SKM-1 (cell line): Measurements from ENCODE around the gene TESMIN.
A peak's percentile ranks its signal among the peaks of the same experiment; 100 is the strongest.

Experiments used
- DNase-seq: peaks from one replicate; lab custom pipeline; 2025; ENCODE audit not compliant: unreplicated experiment; lab: John Stamatoyannopoulos, UW

Gene TESMIN

GRCh38 chr11:68684385-68685356, 66.6 kb downstream of the TESMIN start, which contains the start of gene GAL:
Gene GAL (plus strand): TSS chr11:68684544. CDS start chr11:68684924, 380 bp downstream.
- DNase-seq = no peak

GRCh38 chr11:68683536-68684384, 67.6 kb downstream of the TESMIN start:
- no peak for DNase-seq

GRCh38 chr11:68683121-68683520, 68.2 kb downstream of the TESMIN start:
- DNase-seq = no peak

- DNase-seq = peak; percentile 45
Observed at GRCh38 chr11:68682531-68682961, 68.8 kb downstream of the TESMIN start.

- DNase-seq = no peak
Observed at GRCh38 chr11:68680541-68681231, 70.6 kb downstream of the TESMIN start.

GRCh38 chr11:68678031-68678441, 73.3 kb downstream of the TESMIN start:
- no peak for DNase-seq

GRCh38 chr11:68677432-68677831, 73.9 kb downstream of the TESMIN start:
- no peak for DNase-seq

- no peak for DNase-seq
Observed at GRCh38 chr11:68674461-68674860, 76.9 kb downstream of the TESMIN start.

GRCh38 chr11:68673991-68674390, 77.3 kb downstream of the TESMIN start:
- no peak for DNase-seq

GRCh38 chr11:68673306-68673945, 77.9 kb downstream of the TESMIN start:
- no peak for DNase-seq

GRCh38 chr11:68670208-68670992, 80.9 kb downstream of the TESMIN start:
- DNase-seq = no peak

GRCh38 chr11:68669301-68670090, 81.8 kb downstream of the TESMIN start:
- DNase-seq = no peak

GRCh38 chr11:68667511-68668500, 83.5 kb downstream of the TESMIN start:
- no peak for DNase-seq

GRCh38 chr11:68666849-68667248, 84.5 kb downstream of the TESMIN start:
- no peak for DNase-seq

- no peak for DNase-seq
Observed at GRCh38 chr11:68665436-68665835, 85.9 kb downstream of the TESMIN start.

- DNase-seq = no peak
Observed at GRCh38 chr11:68664906-68665305, 86.4 kb downstream of the TESMIN start.

- DNase-seq = no peak
Observed at GRCh38 chr11:68664141-68664540, 87.2 kb downstream of the TESMIN start.
